HepG2 (cell line): Measurements from ENCODE around the gene PIGN. TPM values are rescaled to one million over a fixed set of nuclear protein-coding genes. Genes with fewer than 3 reads are reported as not detected.

Experiments used
- ATAC-seq: fragments of 200-7000 bp; cut with Tn5 transposase; 3 replicates; pipeline ENCODE4 v1.9.1; 2020; ENCODE audit warnings: mild to moderate bottlenecking, moderate library complexity
- BruUV-seq: library from RNA; stranded (reverse); fragments of 400-500 nt; replicated peaks from 2 replicates; lab custom pipeline; 2021; lab: Mats Ljungman, UMichigan
- CTCF ChIA-PET: fragments of 300-600 bp; formaldehyde crosslinking; extraction: SDS; loops from one replicate; lab custom pipeline; 2021; ENCODE audit warnings: low total read pairs, inconsistent platforms, low intra/inter-chr PET ratio; lab: Yijun Ruan, JAX
- POLR2A ChIA-PET: fragments of 350-600 bp; sonication (Branson Sonifier 250); formaldehyde crosslinking; loops from one replicate; lab custom pipeline; 2020; ENCODE audit warnings: antibody characterized with exemption, inconsistent platforms; lab: Yijun Ruan, JAX
- DNase-seq: peaks from one replicate; pipeline ENCODE4 v3.0.0-alpha.2; 2015; ENCODE audit warnings: low spot score
- FAIRE-seq: peaks from 3 replicates; lab custom pipeline; 2011; peaks lifted over from hg19 to GRCh38; lab: Jason Lieb, UNC
- H2AFZ ChIP-seq: one replicate; pipeline ENCODE4 v1.6.1; 2011; ENCODE audit warnings: low read length, inconsistent platforms
- H3K27ac ChIP-seq: fragments of 300-600 bp; 3 replicates; pipeline ENCODE4 v1.8.0; 2011; ENCODE audit warnings: mixed run types, mild to moderate bottlenecking, mixed read lengths, low read length, inconsistent platforms; ENCODE audit not compliant: insufficient read depth; ENCODE audit errors: extremely low read length
- H3K27me3 ChIP-seq, 2 experiments: fragments of 200-600 bp in 1 of 2; 2 replicates in 1 of 2; 3 replicates in 1 of 2; pipeline versions ENCODE4 v1.6.0 to v1.8.0; 2011; ENCODE audit warnings: low read length in 2 of 2, mild to moderate bottlenecking in 2 of 2, moderate library complexity in 2 of 2, inconsistent platforms in 1 of 2; ENCODE audit not compliant: insufficient read depth in 2 of 2, control insufficient read depth in 1 of 2
- H3K36me3 ChIP-seq, 2 experiments: fragments of 200-600 bp in 1 of 2; replicated peaks in 1 of 2; 2 replicates in 1 of 2; 3 replicates in 1 of 2; pipeline versions ENCODE4 v1.5.1 to v1.8.0; 2011; ENCODE audit warnings: low read length in 2 of 2, inconsistent platforms in 1 of 2; ENCODE audit not compliant: insufficient read depth in 2 of 2, control insufficient read depth in 1 of 2
- H3K4me1 ChIP-seq: 2 replicates; pipeline ENCODE4 v1.5.1; 2012; ENCODE audit warnings: low read length, inconsistent platforms; ENCODE audit not compliant: insufficient read depth
- H3K4me2 ChIP-seq: 2 replicates; pipeline ENCODE4 v1.6.0; 2011; ENCODE audit warnings: low read depth, low read length, inconsistent platforms
- H3K4me3 ChIP-seq, 3 experiments: fragments of 200-600 bp in 1 of 3; sonication (generic), shearing (Covaris generic) in 1 of 3; replicated peaks in 1 of 3; 2 replicates each; pipeline ENCODE4 v1.5.1; 2011 to 2016; ENCODE audit warnings: low read length in 3 of 3, inconsistent platforms in 2 of 3, low read depth in 2 of 3, mild to moderate bottlenecking in 2 of 3, control low read depth in 1 of 3, mixed read lengths in 1 of 3; ENCODE audit not compliant: insufficient read depth in 1 of 3
- H3K79me2 ChIP-seq: one replicate; pipeline ENCODE4 v1.6.1; 2011; ENCODE audit warnings: low read length, inconsistent platforms; ENCODE audit not compliant: insufficient read depth
- H3K9ac ChIP-seq: 2 replicates; pipeline ENCODE4 v1.6.0; 2011; ENCODE audit warnings: mild to moderate bottlenecking, low read depth, low read length, inconsistent platforms; ENCODE audit not compliant: insufficient read depth
- H3K9me3 ChIP-seq: 2 replicates; pipeline ENCODE4 v1.5.1; 2012; ENCODE audit warnings: mild to moderate bottlenecking, low read length
- H4K20me1 ChIP-seq: 2 replicates; pipeline ENCODE4 v1.6.0; 2011; ENCODE audit warnings: inconsistent platforms, mild to moderate bottlenecking, low read length, moderate library complexity; ENCODE audit not compliant: insufficient read depth
- GABPA ChIP-seq, 2 experiments: IDR thresholded peaks; 2 replicates each; pipeline ENCODE4 v1.6.1; 2011 to 2016; ENCODE audit warnings: low read depth in 2 of 2, low read length in 1 of 2, missing biosample characterization in 1 of 2, missing genetic modification characterization in 1 of 2
- NFATC3 ChIP-seq: sonication (generic); formaldehyde crosslinking; IDR thresholded peaks from 2 replicates; pipeline ENCODE4 v1.5.1; 2020; ENCODE audit warnings: mild to moderate bottlenecking, missing genetic modification reagents
- RBFOX2 ChIP-seq: fragments of 200-400 bp; formaldehyde crosslinking; IDR thresholded peaks from 2 replicates; pipeline ENCODE4 v1.6.1; 2017; ENCODE audit warnings: low read depth, mild to moderate bottlenecking, low read length
- TBX3 ChIP-seq: fragments of 450-650 bp; IDR thresholded peaks from 2 replicates; pipeline ENCODE4 v1.6.1; 2017; ENCODE audit warnings: antibody characterized with exemption, mild to moderate bottlenecking, inconsistent platforms, borderline replicate concordance
- TRIM24 ChIP-seq: sonication (generic); formaldehyde crosslinking; IDR thresholded peaks from 2 replicates; pipeline ENCODE4 v1.8.0; 2022; ENCODE audit warnings: mild to moderate bottlenecking, missing genetic modification reagents
- ZMAT5 ChIP-seq: sonication (generic); formaldehyde crosslinking; IDR thresholded peaks from 2 replicates; pipeline ENCODE4 v1.5.0; 2020; ENCODE audit warnings: mild to moderate bottlenecking, low read depth, missing genetic modification reagents, borderline replicate concordance
- ZNF329 ChIP-seq: sonication (generic); formaldehyde crosslinking; IDR thresholded peaks from 2 replicates; pipeline ENCODE4 v1.9.0; 2021; ENCODE audit warnings: low read depth, mild to moderate bottlenecking, missing genetic modification reagents
- ZNF33A ChIP-seq: sonication (generic); formaldehyde crosslinking; IDR thresholded peaks from 2 replicates; pipeline ENCODE4 v1.5.1; 2020; ENCODE audit warnings: missing genetic modification reagents, mild to moderate bottlenecking, moderate library complexity, borderline replicate concordance
- ZNF572 ChIP-seq: sonication (generic); formaldehyde crosslinking; IDR thresholded peaks from 2 replicates; pipeline ENCODE4 v1.5.1; 2020; ENCODE audit warnings: mild to moderate bottlenecking, missing genetic modification reagents
- ZNF619 ChIP-seq: sonication (generic); formaldehyde crosslinking; IDR thresholded peaks from 2 replicates; pipeline ENCODE4 v1.4.0; 2020; ENCODE audit warnings: mild to moderate bottlenecking, missing genetic modification reagents
- ZNF879 ChIP-seq: sonication (generic); formaldehyde crosslinking; IDR thresholded peaks from 2 replicates; pipeline ENCODE4 v1.8.1; 2023; ENCODE audit warnings: missing genetic modification reagents
- ZSCAN12 ChIP-seq: sonication (generic); formaldehyde crosslinking; IDR thresholded peaks from 2 replicates; pipeline ENCODE4 v1.9.0; 2021; ENCODE audit warnings: mild to moderate bottlenecking, missing genetic modification reagents
- WGBS: methylation state at CpG from one replicate; pipeline ENCODE4 v1.1.6; 2017; ENCODE audit warnings: low lambda C conversion rate; 5-methylcytosine and 5-hydroxymethylcytosine counted together
- in situ Hi-C: cut with HindIII; loops from 2 replicates; pipeline ENCODE4 v1.10.0; 2017; ENCODE audit warnings: low pct_unique_long_range_greater_than_20kb; ENCODE audit not compliant: extremely low pct_ligation_motif_present
- intact Hi-C: fragments of 100-400 bp; cut with micrococcal nuclease; formaldehyde crosslinking; loops from one replicate; pipeline ENCODE4 v1.10.0; 2022; ENCODE audit not compliant: unreplicated experiment
- polyA plus RNA-seq, 8 experiments: library from polyadenylated mRNA; depleted of rRNA in 3 of 8; stranded (reverse) in 7 of 8; unstranded in 1 of 8; fragments of >200 nt; fragmentation: Illumina TruSeq in 4 of 8; extraction: Trizol in 4 of 8; gene quantifications; 2 replicates each; pipeline versions ENCODE4 v1.2.1 to v1.2.3, GENCODE V29; 2011 to 2016; ENCODE audit warnings: low read depth in 4 of 8, missing spikeins in 1 of 8, mixed read lengths in 1 of 8; ENCODE audit not compliant: insufficient read depth in 1 of 8
- total RNA-seq, 5 experiments: library from RNA; depleted of rRNA; stranded (reverse); fragments of >200 nt; fragmentation: Illumina TruSeq; extraction: Trizol; gene quantifications; 2 replicates each; pipeline ENCODE4 v1.2.3, GENCODE V29; 2016; ENCODE audit warnings: low read depth in 1 of 5

PIGN gene
- total and polyA plus RNA-seq, 2 of the 13 experiments (the other 11 are each of a cell fraction or from before 2014, with no cell fraction given), result 15.5 to 33.6 TPM

GRCh38 chr18:62023536-62023935, 163.3 kb downstream of the PIGN start:
- H3K9me3 ChIP-seq, result no peaks in the 10 kb centered on the region
- H3K79me2 ChIP-seq, result no peaks in the 10 kb centered on the region
- peaks cover 0 to 7% of the 10 kb centered on the region in 2 experiments; a peak in 3 of 5 replicates for H3K27me3 ChIP-seq
- H3K4me2 ChIP-seq, result no peak overlapping the region
- whole genome bisulfite sequencing, result 0% methylated on average over 1 of the region's 1 CpG
- no peak overlapping the region for H3K27ac ChIP-seq
- no peak overlapping the region for H3K9ac ChIP-seq
- TF ChIP-seq TRIM24 (CRISPR knock-in tag) (no peak), TBX3 (no peak), ZNF33A (no peak), ZNF572 (no peak), NFATC3 (no peak), ZNF619 (CRISPR knock-in tag) (no peak), ZMAT5 (CRISPR knock-in tag) (no peak), ZNF879 (CRISPR knock-in tag) (no peak), RBFOX2 (no peak), GABPA (IDR thresholded peaks at IDR 0.05; ENCODE audit: low read depth, low read length) (no peak), GABPA (CRISPR knock-in tag; IDR thresholded peaks at IDR 0.05; ENCODE audit: low read depth) (no peak), ZNF329 (CRISPR knock-in tag) (no peak), ZSCAN12 (CRISPR knock-in tag) (no peak)
- TF ChIP-seq, all 625 proteins: peak for 0
- H4K20me1 ChIP-seq, result no peaks in the 10 kb centered on the region
- no peak overlapping the region for H3K4me3 ChIP-seq
- H2AFZ ChIP-seq, result no peak overlapping the region
- no peaks in the 10 kb centered on the region for H3K36me3 ChIP-seq
- DNase-seq, result no peak
- ATAC-seq, result no peak
- CTCF ChIA-PET, result no interaction called here
- H3K4me1 ChIP-seq, result no peaks in the 10 kb centered on the region
- no TSS peak for BruUV-seq
- FAIRE-seq, result no peak
- in situ Hi-C loops, result no loop called here
- POLR2A ChIA-PET, result no interaction called here
- intact Hi-C loops, result no loop called here
